Measurements from ENCODE around the gene CTNS.
A peak's percentile ranks its signal among the peaks of the same experiment; 100 is the strongest.

The CTNS gene

DNA sequence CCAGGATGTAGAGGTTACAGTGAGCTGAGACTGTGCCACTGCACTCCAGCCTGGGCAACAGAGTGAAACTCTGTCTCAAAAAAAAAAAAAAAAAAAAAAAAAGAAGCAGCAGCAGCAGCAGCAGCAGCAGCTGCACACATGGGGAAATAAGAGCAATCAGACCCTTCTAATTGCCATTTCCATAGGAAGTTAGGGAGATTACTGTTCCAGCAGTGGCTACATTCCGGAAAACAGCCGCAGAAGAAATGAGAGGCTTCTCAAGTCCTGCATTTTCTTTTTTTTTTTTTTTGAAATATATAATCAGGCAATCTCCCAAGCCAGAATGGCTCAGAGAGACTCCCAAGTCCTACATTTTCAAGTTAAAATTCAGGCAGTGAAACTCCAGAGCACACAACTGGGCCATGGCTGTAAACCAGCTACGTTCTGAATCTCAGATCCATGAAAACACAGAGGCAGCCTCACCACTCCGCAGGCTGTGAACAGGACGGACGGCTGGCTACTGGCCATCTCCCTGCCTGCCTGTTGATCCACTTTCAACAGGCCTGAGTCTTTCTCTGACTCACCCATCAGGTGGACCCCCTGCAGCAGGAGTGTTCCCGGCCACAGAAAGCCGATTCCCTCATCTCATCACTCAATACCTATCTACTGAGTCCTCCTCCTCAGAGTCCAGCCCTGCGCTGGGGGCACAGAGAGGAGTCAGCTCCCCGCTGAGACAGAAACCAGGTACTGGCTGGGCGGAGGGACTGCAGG is 42.3 kb upstream of the CTNS start:
- H3K4me3 ChIP-seq (ENCODE audit: low read depth, low read length) = no peak overlapping the region
- TF ChIP-seq, protein P1, sequence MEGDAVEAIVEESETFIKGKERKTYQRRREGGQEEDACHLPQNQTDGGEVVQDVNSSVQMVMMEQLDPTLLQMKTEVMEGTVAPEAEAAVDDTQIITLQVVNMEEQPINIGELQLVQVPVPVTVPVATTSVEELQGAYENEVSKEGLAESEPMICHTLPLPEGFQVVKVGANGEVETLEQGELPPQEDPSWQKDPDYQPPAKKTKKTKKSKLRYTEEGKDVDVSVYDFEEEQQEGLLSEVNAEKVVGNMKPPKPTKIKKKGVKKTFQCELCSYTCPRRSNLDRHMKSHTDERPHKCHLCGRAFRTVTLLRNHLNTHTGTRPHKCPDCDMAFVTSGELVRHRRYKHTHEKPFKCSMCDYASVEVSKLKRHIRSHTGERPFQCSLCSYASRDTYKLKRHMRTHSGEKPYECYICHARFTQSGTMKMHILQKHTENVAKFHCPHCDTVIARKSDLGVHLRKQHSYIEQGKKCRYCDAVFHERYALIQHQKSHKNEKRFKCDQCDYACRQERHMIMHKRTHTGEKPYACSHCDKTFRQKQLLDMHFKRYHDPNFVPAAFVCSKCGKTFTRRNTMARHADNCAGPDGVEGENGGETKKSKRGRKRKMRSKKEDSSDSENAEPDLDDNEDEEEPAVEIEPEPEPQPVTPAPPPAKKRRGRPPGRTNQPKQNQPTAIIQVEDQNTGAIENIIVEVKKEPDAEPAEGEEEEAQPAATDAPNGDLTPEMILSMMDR (IDR thresholded peaks at IDR 0.05; ENCODE audit: control insufficient read depth, extremely low read depth, insufficient read depth) = no peak
- DNase-seq (ENCODE audit: low read depth) = no peak

DNA sequence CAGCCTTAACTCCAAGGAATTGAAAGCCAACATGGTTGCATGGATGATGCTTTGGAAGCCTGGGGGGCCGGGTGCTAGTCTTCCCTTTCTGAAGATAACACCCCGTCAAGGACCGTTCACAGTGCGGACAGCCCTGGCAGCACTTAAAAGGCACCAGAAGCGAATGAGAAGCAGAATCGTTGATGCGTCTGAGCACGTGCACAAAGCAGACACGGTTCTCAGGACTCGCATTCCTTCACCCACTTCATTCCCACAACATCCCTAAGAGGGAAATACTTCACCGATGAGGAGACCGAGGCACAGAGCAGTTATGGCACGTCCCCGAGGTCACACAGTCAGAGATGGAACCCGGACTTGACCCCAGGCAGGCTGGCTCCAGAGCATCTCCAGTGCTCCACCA is 41.6 kb upstream of the CTNS start:
- TF ChIP-seq, protein P1 (IDR thresholded peaks at IDR 0.05; ENCODE audit: control insufficient read depth, extremely low read depth, insufficient read depth) = no peak
- no peak overlapping the region for H3K4me3 ChIP-seq (ENCODE audit: low read depth, low read length)
- DNase-seq (ENCODE audit: low read depth) = no peak

DNA sequence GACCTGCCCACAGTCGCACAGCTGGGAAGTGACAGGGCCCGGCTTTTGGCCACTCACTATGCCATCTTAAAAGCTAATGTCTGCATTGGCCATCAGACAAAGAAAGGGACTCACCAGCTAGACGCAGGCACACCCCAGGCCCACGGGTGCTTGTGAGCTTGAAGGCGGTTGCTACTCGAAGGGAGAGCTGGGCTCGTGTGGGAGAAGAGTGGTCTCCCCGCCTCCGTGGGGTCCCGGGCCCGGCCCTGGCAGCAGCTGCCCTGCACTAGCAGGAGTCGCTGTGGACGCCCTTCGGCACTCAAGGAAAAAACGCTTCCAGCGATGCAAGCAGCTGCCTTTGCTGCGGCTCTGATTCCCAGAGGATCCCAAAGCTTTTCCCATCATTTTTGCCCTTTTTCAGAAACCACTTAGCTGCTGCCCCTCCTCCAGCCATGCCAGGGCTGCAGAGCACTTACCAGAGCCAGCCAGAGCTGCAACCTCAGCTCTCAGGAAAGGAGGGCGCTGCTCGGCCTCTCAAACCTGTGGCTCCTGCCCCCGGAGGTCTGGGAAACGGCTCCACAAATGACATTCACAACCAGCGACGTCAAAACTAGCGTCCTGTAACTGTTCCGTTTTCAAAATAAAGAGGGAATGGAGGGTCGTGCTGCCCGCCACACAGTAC is 39.6 kb upstream of the CTNS start:
- no peak for DNase-seq (ENCODE audit: low read depth)
- TF ChIP-seq, protein P1 (IDR thresholded peaks at IDR 0.05; ENCODE audit: control insufficient read depth, extremely low read depth, insufficient read depth) = no peak
- H3K4me3 ChIP-seq (ENCODE audit: low read depth, low read length) = no peak overlapping the region

DNA sequence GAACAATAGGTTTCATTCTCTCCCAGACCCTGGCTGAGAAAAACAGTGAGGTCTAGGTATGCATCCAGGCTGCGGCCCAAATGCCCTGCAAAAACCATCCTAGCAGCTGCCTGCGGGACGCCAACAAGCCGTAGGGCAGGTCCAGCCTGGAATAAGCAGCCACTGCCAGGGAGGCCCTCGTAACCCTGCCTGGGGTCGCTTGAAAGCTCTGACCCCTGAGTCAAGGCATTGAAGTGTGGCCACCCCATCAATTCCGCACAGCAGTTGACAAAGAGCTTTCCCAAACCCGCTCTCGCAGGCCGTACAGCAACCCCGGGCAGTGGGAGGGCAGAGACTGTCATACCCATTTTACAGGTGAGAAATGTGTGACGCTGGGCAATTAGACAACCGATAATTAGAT is 38.5 kb upstream of the CTNS start:
- DNase-seq (ENCODE audit: low read depth) = no peak
- TF ChIP-seq, protein P1 (IDR thresholded peaks at IDR 0.05; ENCODE audit: control insufficient read depth, extremely low read depth, insufficient read depth) = no peak
- H3K4me3 ChIP-seq (ENCODE audit: low read depth, low read length) = no peak overlapping the region

DNA sequence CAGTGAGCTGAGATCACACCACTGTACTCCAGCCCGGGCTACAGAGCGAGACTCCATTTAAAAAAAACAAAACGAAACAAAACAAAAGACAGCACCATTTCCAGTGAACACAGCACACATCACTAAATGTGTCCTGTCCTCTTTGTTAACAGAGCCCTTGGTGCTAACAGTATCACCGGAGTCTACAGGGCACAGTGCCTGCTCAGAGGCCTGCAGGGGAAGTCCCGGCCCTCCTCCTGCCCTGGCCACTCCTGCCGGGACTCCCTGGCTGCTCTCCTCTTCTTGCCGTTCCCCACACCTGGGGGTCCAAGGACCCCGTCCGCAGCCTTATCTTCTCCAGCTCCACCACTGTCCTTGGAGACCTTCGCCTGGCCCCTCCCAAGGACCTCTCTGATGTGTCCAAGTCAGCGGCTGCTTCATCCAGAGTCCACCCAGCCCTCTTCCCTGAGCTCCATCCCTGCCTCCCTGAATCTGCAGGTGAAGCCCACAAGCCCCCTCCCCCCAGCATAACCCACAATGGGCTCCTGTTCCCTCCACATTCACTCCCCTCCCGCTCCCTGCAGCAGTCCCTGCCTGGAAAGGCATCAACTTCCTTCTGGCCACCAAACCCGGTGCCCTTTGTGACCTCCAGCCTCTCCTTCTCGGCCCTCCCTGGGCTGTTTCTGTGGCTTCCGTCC is 35.9 kb upstream of the CTNS start:
- TF ChIP-seq, protein P1 (IDR thresholded peaks at IDR 0.05; ENCODE audit: control insufficient read depth, extremely low read depth, insufficient read depth) = no peak
- H3K4me3 ChIP-seq (ENCODE audit: low read depth, low read length) = no peak overlapping the region
- no peak for DNase-seq (ENCODE audit: low read depth)

DNA sequence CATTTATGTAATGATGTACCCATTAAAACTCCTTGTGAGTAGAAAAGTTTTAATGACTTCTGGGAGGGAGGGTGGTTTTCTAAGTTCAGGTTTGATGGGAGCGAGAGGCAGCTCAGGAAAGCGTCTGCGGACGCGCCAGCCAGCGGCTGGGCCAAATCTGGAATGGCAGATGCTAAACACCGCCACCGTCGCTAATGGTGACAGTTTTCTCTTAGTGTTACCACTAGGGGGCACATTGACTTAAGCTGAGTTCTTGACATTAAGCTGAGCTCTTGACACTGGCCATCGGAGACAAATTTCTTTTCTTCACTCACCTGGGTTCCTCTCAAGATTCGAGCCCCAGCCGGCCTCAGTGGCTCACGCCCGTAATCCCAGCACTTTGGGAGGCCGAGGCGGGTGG is 34.1 kb upstream of the CTNS start:
- no peak overlapping the region for H3K4me3 ChIP-seq (ENCODE audit: low read depth, low read length)
- DNase-seq (ENCODE audit: low read depth) = no peak
- TF ChIP-seq, protein P1 (IDR thresholded peaks at IDR 0.05; ENCODE audit: control insufficient read depth, extremely low read depth, insufficient read depth) = peak; percentile 11; the same call in 1 of the 2 replicates

Measured in LNCaP clone FGC (cell line).